ENCODE results near the gene KIF5C. TPM values are rescaled to one million over a fixed set of nuclear protein-coding genes. Genes with fewer than 3 reads are reported as not detected.
A peak's percentile ranks its signal among the peaks of the same experiment; 100 is the strongest.

KIF5C gene
- polyA plus RNA-seq, 2 donors = 0.16 to 0.18 TPM

- Histone ChIP-seq H3K4me1 (ENCODE audit: control insufficient read depth in 2 of 2, insufficient read depth in 2 of 2, low read length in 1 of 2) (peaks cover 0 to 3% of the 10 kb centered on the region in 2 donors), H3K27me3 (ENCODE audit: control insufficient read depth in 1 of 2, insufficient read depth in 2 of 2, low read length in 2 of 2) (no peaks in the 10 kb centered on the region), H3K4me3 (ENCODE audit: low read depth in 1 of 2, low read length in 2 of 2) (no peak overlapping the region), H3K9me3 (ENCODE audit: control insufficient read depth in 2 of 2, insufficient read depth in 1 of 2, low read depth in 1 of 2, low read length in 1 of 2) (no peaks in the 10 kb centered on the region), H3K36me3 (ENCODE audit: control insufficient read depth in 2 of 2, insufficient read depth in 2 of 2, low read length in 1 of 2) (no peaks in the 10 kb centered on the region), H3K27ac (ENCODE audit: low read depth in 2 of 2, low read length in 1 of 2) (no peak overlapping the region)
- 89 to 94% methylated on average over 6 of the region's 6 CpGs for WGBS, 2 donors
Observed at GRCh38 chr2:149021761-149022160, 146.7 kb downstream of the KIF5C start.

GRCh38 chr2:149023091-149023490 is 148.1 kb downstream of the KIF5C start:
- WGBS, 2 donors = 89 to 90% methylated on average over 6 of the region's 6 CpGs

DNA sequence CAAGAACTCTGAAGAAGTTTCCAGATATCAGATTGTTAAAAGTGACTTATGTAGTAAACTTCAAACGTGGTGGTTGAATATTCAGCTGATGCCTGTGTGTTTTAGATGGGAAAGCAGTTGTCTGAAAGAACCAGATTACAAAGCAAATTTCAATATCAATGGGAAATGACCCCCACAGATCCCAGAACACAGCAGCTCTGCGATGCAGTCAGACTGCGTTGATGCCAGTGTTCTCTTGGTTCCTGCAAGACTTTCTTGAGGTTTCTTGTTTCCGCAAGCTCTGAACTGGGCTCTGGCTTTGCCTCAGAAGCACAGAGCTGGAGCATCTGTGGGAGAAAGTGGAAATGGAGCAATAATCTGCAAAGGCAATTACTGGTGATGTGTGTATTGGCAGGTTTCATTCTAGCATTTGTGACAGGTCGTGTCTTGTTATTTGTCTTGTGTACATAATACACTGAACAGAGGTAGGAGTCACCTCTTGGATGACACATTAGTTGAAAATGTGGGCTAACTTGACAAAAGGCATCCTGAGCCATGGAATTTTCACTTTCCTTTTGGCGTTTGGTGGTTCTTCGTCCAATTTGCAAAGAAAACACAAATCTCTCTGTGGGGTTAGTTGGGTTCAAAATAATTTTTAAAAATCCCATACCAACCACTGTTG is 152.7 kb downstream of the KIF5C start:
- Histone ChIP-seq H3K4me1 (ENCODE audit: control insufficient read depth in 2 of 2, insufficient read depth in 2 of 2, low read length in 1 of 2) (no peaks in the 10 kb centered on the region), H3K4me3 (ENCODE audit: low read depth in 1 of 2, low read length in 2 of 2) (peak overlapping the region in 1 of 2 donors; percentile 37), H3K9me3 (ENCODE audit: control insufficient read depth in 2 of 2, insufficient read depth in 1 of 2, low read depth in 1 of 2, low read length in 1 of 2) (no peaks in the 10 kb centered on the region), H3K27ac (ENCODE audit: low read depth in 2 of 2, low read length in 1 of 2) (peak overlapping the region; percentile 57 to 63), H3K27me3 (ENCODE audit: control insufficient read depth in 1 of 2, insufficient read depth in 2 of 2, low read length in 2 of 2) (no peaks in the 10 kb centered on the region), H3K36me3 (ENCODE audit: control insufficient read depth in 2 of 2, insufficient read depth in 2 of 2, low read length in 1 of 2) (no peaks in the 10 kb centered on the region)
- 45 to 60% methylated on average over 7 of the region's 7 CpGs for WGBS, 2 donors

More at GRCh38 chr2:149023091-149023490, 148.1 kb downstream of the KIF5C start:
- Histone ChIP-seq H3K36me3 (ENCODE audit: control insufficient read depth in 2 of 2, insufficient read depth in 2 of 2, low read length in 1 of 2) (no peaks in the 10 kb centered on the region), H3K4me1 (ENCODE audit: control insufficient read depth in 2 of 2, insufficient read depth in 2 of 2, low read length in 1 of 2) (peaks cover 0 to 3% of the 10 kb centered on the region in 2 donors), H3K9me3 (ENCODE audit: control insufficient read depth in 2 of 2, insufficient read depth in 1 of 2, low read depth in 1 of 2, low read length in 1 of 2) (no peaks in the 10 kb centered on the region), H3K4me3 (ENCODE audit: low read depth in 1 of 2, low read length in 2 of 2) (no peak overlapping the region), H3K27ac (ENCODE audit: low read depth in 2 of 2, low read length in 1 of 2) (no peak overlapping the region), H3K27me3 (ENCODE audit: control insufficient read depth in 1 of 2, insufficient read depth in 2 of 2, low read length in 2 of 2) (no peaks in the 10 kb centered on the region)

GRCh38 chr2:149028377-149028776 is 153.3 kb downstream of the KIF5C start:
- no peaks in the 10 kb centered on the region for H3K9me3 ChIP-seq (ENCODE audit: control insufficient read depth in 2 of 2, insufficient read depth in 1 of 2, low read depth in 1 of 2, low read length in 1 of 2)
- WGBS, 2 donors = 49 to 67% methylated on average over 6 of the region's 6 CpGs
- H3K4me3 ChIP-seq (ENCODE audit: low read depth in 1 of 2, low read length in 2 of 2) = peak overlapping the region in 1 of 2 donors; percentile 37
- H3K36me3 ChIP-seq (ENCODE audit: control insufficient read depth in 2 of 2, insufficient read depth in 2 of 2, low read length in 1 of 2) = no peaks in the 10 kb centered on the region
- H3K27me3 ChIP-seq (ENCODE audit: control insufficient read depth in 1 of 2, insufficient read depth in 2 of 2, low read length in 2 of 2) = no peaks in the 10 kb centered on the region
- H3K4me1 ChIP-seq (ENCODE audit: control insufficient read depth in 2 of 2, insufficient read depth in 2 of 2, low read length in 1 of 2) = no peaks in the 10 kb centered on the region
- H3K27ac ChIP-seq (ENCODE audit: low read depth in 2 of 2, low read length in 1 of 2) = peak overlapping the region; percentile 57 to 63

DNA sequence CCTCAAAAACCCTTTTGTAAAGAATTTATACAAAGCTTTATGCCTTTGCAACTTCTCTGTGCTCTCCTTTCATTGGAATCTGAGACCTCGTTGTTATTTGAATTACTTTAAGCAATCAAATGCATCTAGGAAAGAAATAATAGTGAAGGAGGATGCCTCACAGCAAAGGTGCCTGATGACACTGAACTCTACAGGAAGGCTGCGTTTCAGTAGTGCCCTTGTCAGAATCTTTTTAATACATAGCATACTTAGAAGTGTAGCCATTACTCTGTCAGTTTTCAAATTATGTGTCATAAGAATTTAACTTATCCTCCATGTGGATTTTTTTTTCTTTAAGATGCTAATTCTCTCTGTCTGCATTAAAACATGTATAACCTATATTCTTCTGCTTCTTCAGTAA is 153.9 kb downstream of the KIF5C start:
- no peak overlapping the region for H3K27ac ChIP-seq (ENCODE audit: low read depth in 2 of 2, low read length in 1 of 2)
- H3K36me3 ChIP-seq (ENCODE audit: control insufficient read depth in 2 of 2, insufficient read depth in 2 of 2, low read length in 1 of 2) = no peaks in the 10 kb centered on the region
- H3K9me3 ChIP-seq (ENCODE audit: control insufficient read depth in 2 of 2, insufficient read depth in 1 of 2, low read depth in 1 of 2, low read length in 1 of 2) = no peaks in the 10 kb centered on the region
- no peaks in the 10 kb centered on the region for H3K27me3 ChIP-seq (ENCODE audit: control insufficient read depth in 1 of 2, insufficient read depth in 2 of 2, low read length in 2 of 2)
- WGBS, 2 donors = 52 to 63% methylated on average over 2 of the region's 2 CpGs
- H3K4me1 ChIP-seq (ENCODE audit: control insufficient read depth in 2 of 2, insufficient read depth in 2 of 2, low read length in 1 of 2) = no peaks in the 10 kb centered on the region
- H3K4me3 ChIP-seq (ENCODE audit: low read depth in 1 of 2, low read length in 2 of 2) = no peak overlapping the region

DNA sequence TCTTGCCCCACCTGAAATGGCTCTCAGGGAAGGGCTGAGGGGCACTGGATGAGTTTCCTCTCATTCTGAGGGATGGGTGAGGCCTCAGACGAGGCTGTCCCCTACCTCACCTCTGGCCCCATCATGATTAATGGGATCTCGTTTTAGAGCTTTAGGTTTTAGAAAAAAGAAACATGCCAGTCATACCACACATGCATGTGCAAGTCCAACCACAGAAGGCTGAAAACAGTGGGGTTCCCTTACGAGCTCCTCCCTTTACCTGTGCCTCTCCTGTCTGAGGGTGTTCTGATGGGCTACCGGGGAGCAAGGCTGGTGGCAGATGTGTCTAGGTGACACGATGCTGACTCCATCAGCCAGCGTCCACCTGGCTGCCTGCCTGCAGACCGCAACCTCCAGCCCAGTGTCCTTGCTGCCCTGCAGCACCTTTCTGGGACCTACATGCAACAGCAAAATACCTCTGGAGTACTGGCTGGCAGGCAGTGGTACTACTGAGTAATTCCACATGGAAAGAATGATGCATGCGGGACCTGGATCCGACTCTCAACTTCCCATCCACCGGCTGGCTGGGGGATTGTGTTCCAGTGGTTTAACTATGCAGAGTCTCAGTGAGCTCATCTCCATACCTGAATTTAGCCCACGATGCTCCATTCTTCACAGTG is 154.4 kb downstream of the KIF5C start:
- Histone ChIP-seq H3K9me3 (ENCODE audit: control insufficient read depth in 2 of 2, insufficient read depth in 1 of 2, low read depth in 1 of 2, low read length in 1 of 2) (no peaks in the 10 kb centered on the region), H3K36me3 (ENCODE audit: control insufficient read depth in 2 of 2, insufficient read depth in 2 of 2, low read length in 1 of 2) (no peaks in the 10 kb centered on the region), H3K27ac (ENCODE audit: low read depth in 2 of 2, low read length in 1 of 2) (peak overlapping the region in 1 of 2 donors; percentile 8), H3K4me3 (ENCODE audit: low read depth in 1 of 2, low read length in 2 of 2) (no peak overlapping the region), H3K4me1 (ENCODE audit: control insufficient read depth in 2 of 2, insufficient read depth in 2 of 2, low read length in 1 of 2) (no peaks in the 10 kb centered on the region), H3K27me3 (ENCODE audit: control insufficient read depth in 1 of 2, insufficient read depth in 2 of 2, low read length in 2 of 2) (no peaks in the 10 kb centered on the region)
- 51 to 68% methylated on average over 11 of the region's 11 CpGs for WGBS, 2 donors

- Histone ChIP-seq H3K36me3 (ENCODE audit: control insufficient read depth in 2 of 2, insufficient read depth in 2 of 2, low read length in 1 of 2) (no peaks in the 10 kb centered on the region), H3K27me3 (ENCODE audit: control insufficient read depth in 1 of 2, insufficient read depth in 2 of 2, low read length in 2 of 2) (no peaks in the 10 kb centered on the region), H3K4me1 (ENCODE audit: control insufficient read depth in 2 of 2, insufficient read depth in 2 of 2, low read length in 1 of 2) (no peaks in the 10 kb centered on the region), H3K9me3 (ENCODE audit: control insufficient read depth in 2 of 2, insufficient read depth in 1 of 2, low read depth in 1 of 2, low read length in 1 of 2) (no peaks in the 10 kb centered on the region), H3K4me3 (ENCODE audit: low read depth in 1 of 2, low read length in 2 of 2) (no peak overlapping the region), H3K27ac (ENCODE audit: low read depth in 2 of 2, low read length in 1 of 2) (no peak overlapping the region)
- WGBS, 2 donors = 98 to 99% methylated on average over 4 of the region's 4 CpGs
Observed at GRCh38 chr2:149031396-149031795, 156.4 kb downstream of the KIF5C start.

GRCh38 chr2:149033716-149034115 is 158.7 kb downstream of the KIF5C start:
- Histone ChIP-seq H3K4me3 (ENCODE audit: low read depth in 1 of 2, low read length in 2 of 2) (no peak overlapping the region), H3K36me3 (ENCODE audit: control insufficient read depth in 2 of 2, insufficient read depth in 2 of 2, low read length in 1 of 2) (no peaks in the 10 kb centered on the region), H3K27me3 (ENCODE audit: control insufficient read depth in 1 of 2, insufficient read depth in 2 of 2, low read length in 2 of 2) (peaks cover 0 to 2% of the 10 kb centered on the region in 2 donors), H3K4me1 (ENCODE audit: control insufficient read depth in 2 of 2, insufficient read depth in 2 of 2, low read length in 1 of 2) (peaks cover 0 to 5% of the 10 kb centered on the region in 2 donors), H3K9me3 (ENCODE audit: control insufficient read depth in 2 of 2, insufficient read depth in 1 of 2, low read depth in 1 of 2, low read length in 1 of 2) (no peaks in the 10 kb centered on the region), H3K27ac (ENCODE audit: low read depth in 2 of 2, low read length in 1 of 2) (no peak overlapping the region)
- 52 to 63% methylated on average over 8 of the region's 8 CpGs for WGBS, 2 donors

DNA sequence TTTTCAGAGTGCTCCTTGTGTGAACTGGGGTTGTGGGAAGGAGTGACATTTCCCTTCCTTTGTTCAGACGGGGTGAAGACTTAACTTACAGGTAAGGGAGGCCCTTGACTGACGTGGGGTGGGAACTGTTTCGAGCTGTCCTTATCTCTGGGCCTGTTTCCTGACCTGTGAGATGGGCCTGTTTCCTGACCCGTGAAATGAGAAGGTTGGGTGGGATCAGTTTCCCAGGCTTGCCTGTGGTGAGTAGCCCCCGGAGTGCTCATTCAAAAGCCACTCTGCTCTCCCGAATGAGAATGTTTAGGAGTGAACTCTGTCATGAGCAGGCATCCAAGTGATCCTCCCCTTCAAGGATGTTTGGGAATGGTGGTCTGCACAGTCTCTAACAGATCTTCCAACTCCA is 159.4 kb downstream of the KIF5C start:
- Histone ChIP-seq H3K9me3 (ENCODE audit: control insufficient read depth in 2 of 2, insufficient read depth in 1 of 2, low read depth in 1 of 2, low read length in 1 of 2) (no peaks in the 10 kb centered on the region), H3K4me3 (ENCODE audit: low read depth in 1 of 2, low read length in 2 of 2) (no peak overlapping the region), H3K27me3 (ENCODE audit: control insufficient read depth in 1 of 2, insufficient read depth in 2 of 2, low read length in 2 of 2) (peaks cover 0 to 6% of the 10 kb centered on the region in 2 donors), H3K36me3 (ENCODE audit: control insufficient read depth in 2 of 2, insufficient read depth in 2 of 2, low read length in 1 of 2) (no peaks in the 10 kb centered on the region), H3K27ac (ENCODE audit: low read depth in 2 of 2, low read length in 1 of 2) (no peak overlapping the region), H3K4me1 (ENCODE audit: control insufficient read depth in 2 of 2, insufficient read depth in 2 of 2, low read length in 1 of 2) (peaks cover 0 to 5% of the 10 kb centered on the region in 2 donors)
- WGBS, 2 donors = 67 to 77% methylated on average over 6 of the region's 6 CpGs

Measured in esophagus (tissue), 2 donors.